HG03108 (cell line): ENCODE data around the gene CLMN.

Experiments used
- ATAC-seq: cut with Tn5 transposase; IDR thresholded peaks from one replicate; pipeline ENCODE4 v1.9.1; 2021; ENCODE audit warnings: moderate library complexity; ENCODE audit not compliant: unreplicated experiment

The CLMN gene

GRCh38 chr14:95174184-95174792 is 145.4 kb downstream of the CLMN start:
- ATAC-seq: no peak

GRCh38 chr14:95173518-95173917 is 146.2 kb downstream of the CLMN start:
- ATAC-seq: no peak

GRCh38 chr14:95167177-95167576 is 152.5 kb downstream of the CLMN start:
- no peak for ATAC-seq

GRCh38 chr14:95165517-95165916 is 154.2 kb downstream of the CLMN start:
- ATAC-seq: no peak

GRCh38 chr14:95164506-95164905 is 155.2 kb downstream of the CLMN start:
- ATAC-seq: no peak

GRCh38 chr14:95163666-95164065 is 156.0 kb downstream of the CLMN start:
- ATAC-seq: no peak

GRCh38 chr14:95163132-95163531 is 156.6 kb downstream of the CLMN start:
- no peak for ATAC-seq

GRCh38 chr14:95162641-95163040 is 157.1 kb downstream of the CLMN start:
- ATAC-seq: no peak

- ATAC-seq: peak; percentile 74
These were observed 162.2 kb downstream of the CLMN start, which contains the start of gene DICER1 for GRCh38 chr14:95157327-95158189. TSS of gene DICER1 (minus strand) at chr14:95157529. CDS start at chr14:95133458, 24,071 bp downstream.

- ATAC-seq: no peak
These were observed 162.7 kb downstream of the CLMN start for GRCh38 chr14:95157048-95157326.

GRCh38 chr14:95156161-95157047 is 163.3 kb downstream of the CLMN start:
- ATAC-seq: peak; percentile 32

GRCh38 chr14:95155045-95155444 is 164.7 kb downstream of the CLMN start:
- ATAC-seq: no peak

- no peak for ATAC-seq
These were observed 165.8 kb downstream of the CLMN start for GRCh38 chr14:95153866-95154265.

- no peak for ATAC-seq
These were observed 168.1 kb downstream of the CLMN start for GRCh38 chr14:95151561-95151960.

- no peak for ATAC-seq
These were observed 168.8 kb downstream of the CLMN start for GRCh38 chr14:95150910-95151309.

GRCh38 chr14:95149441-95149840 is 170.3 kb downstream of the CLMN start:
- ATAC-seq: no peak

- peak; percentile 41 for ATAC-seq
These were observed 172.1 kb downstream of the CLMN start for GRCh38 chr14:95147597-95147996.

- no peak for ATAC-seq
These were observed 173.5 kb downstream of the CLMN start for GRCh38 chr14:95146079-95146771.

GRCh38 chr14:95144849-95145248 is 174.9 kb downstream of the CLMN start:
- ATAC-seq: no peak

- peak; percentile 44 for ATAC-seq
These were observed 175.7 kb downstream of the CLMN start for GRCh38 chr14:95143808-95144620.
